ENCODE data around the gene TBC1D23. TPM values are rescaled to one million over a fixed set of nuclear protein-coding genes. Genes with fewer than 3 reads are reported as not detected.

The TBC1D23 gene
- total and polyA plus RNA-seq, 2 experiments from 2014 or later, result 22.4 to 34.4 TPM

DNA sequence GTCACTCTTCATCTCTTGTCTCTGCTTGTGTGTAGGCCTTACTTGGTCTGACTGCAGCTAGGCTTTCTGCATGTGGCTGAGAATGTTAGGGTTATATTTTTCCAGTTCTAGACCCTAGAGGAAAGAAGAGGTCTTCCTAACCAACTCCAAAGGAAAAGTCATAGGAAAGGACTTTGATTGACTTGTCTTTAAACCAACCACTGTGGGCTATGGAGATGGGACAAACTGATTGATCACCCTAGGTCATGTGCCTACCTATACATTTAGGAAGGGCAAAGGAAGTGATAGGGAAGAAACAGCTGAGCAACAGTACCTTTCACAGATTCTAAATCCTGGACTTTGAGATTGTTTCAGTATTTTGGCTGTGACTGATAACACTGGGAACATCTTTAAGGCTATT, 16.5 kb upstream of the TBC1D23 start (continued):
- TF ChIP-seq, protein P1, sequence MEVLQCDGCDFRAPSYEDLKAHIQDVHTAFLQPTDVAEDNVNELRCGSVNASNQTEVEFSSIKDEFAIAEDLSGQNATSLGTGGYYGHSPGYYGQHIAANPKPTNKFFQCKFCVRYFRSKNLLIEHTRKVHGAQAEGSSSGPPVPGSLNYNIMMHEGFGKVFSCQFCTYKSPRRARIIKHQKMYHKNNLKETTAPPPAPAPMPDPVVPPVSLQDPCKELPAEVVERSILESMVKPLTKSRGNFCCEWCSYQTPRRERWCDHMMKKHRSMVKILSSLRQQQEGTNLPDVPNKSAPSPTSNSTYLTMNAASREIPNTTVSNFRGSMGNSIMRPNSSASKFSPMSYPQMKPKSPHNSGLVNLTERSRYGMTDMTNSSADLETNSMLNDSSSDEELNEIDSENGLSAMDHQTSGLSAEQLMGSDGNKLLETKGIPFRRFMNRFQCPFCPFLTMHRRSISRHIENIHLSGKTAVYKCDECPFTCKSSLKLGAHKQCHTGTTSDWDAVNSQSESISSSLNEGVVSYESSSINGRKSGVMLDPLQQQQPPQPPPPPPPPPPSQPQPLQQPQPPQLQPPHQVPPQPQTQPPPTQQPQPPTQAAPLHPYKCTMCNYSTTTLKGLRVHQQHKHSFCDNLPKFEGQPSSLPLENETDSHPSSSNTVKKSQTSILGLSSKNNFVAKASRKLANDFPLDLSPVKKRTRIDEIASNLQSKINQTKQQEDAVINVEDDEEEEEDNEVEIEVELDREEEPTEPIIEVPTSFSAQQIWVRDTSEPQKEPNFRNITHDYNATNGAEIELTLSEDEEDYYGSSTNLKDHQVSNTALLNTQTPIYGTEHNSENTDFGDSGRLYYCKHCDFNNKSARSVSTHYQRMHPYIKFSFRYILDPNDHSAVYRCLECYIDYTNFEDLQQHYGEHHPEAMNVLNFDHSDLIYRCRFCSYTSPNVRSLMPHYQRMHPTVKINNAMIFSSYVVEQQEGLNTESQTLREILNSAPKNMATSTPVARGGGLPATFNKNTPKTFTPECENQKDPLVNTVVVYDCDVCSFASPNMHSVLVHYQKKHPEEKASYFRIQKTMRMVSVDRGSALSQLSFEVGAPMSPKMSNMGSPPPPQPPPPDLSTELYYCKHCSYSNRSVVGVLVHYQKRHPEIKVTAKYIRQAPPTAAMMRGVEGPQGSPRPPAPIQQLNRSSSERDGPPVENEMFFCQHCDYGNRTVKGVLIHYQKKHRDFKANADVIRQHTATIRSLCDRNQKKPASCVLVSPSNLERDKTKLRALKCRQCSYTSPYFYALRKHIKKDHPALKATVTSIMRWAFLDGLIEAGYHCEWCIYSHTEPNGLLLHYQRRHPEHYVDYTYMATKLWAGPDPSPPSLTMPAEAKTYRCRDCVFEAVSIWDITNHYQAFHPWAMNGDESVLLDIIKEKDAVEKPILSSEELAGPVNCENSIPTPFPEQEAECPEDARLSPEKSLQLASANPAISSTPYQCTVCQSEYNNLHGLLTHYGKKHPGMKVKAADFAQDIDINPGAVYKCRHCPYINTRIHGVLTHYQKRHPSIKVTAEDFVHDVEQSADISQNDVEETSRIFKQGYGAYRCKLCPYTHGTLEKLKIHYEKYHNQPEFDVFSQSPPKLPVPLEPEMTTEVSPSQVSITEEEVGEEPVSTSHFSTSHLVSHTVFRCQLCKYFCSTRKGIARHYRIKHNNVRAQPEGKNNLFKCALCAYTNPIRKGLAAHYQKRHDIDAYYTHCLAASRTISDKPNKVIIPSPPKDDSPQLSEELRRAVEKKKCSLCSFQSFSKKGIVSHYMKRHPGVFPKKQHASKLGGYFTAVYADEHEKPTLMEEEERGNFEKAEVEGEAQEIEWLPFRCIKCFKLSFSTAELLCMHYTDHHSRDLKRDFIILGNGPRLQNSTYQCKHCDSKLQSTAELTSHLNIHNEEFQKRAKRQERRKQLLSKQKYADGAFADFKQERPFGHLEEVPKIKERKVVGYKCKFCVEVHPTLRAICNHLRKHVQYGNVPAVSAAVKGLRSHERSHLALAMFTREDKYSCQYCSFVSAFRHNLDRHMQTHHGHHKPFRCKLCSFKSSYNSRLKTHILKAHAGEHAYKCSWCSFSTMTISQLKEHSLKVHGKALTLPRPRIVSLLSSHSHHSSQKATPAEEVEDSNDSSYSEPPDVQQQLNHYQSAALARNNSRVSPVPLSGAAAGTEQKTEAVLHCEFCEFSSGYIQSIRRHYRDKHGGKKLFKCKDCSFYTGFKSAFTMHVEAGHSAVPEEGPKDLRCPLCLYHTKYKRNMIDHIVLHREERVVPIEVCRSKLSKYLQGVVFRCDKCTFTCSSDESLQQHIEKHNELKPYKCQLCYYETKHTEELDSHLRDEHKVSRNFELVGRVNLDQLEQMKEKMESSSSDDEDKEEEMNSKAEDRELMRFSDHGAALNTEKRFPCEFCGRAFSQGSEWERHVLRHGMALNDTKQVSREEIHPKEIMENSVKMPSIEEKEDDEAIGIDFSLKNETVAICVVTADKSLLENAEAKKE (CRISPR knock-in tag; IDR thresholded peaks at IDR 0.05), result no peak
- no peak for TF ChIP-seq POLR2AphosphoS5 (IDR thresholded peaks at IDR 0.05; ENCODE audit: low read depth)

DNA sequence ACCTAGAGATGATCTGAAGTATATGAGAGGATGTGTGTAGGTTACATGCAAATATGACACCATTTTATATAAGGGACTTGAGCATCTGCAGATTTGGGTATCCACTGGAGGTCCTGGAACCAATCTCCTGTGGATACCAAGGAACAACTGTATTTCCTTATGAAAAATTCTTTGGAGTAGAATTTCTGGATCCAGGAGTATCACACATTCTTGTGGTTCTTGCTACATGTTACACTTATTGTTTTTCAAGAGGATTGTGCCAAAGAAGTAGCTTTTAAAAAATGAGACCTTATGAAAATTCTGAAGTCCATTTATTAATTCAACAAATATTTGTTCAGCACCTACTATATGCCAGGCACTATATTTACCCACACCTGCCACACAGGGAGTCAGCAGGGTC, 15.7 kb upstream of the TBC1D23 start:
- H3K27me3 Mint-ChIP-seq (ENCODE audit: insufficient read depth, low read depth, poor library complexity), result peaks cover 2% of the 10 kb centered on the region
- no peaks in the 10 kb centered on the region for H3F3A ChIP-seq (replicated peaks; ENCODE audit: low read depth)
- no peaks in the 10 kb centered on the region for H3K79me2 ChIP-seq (replicated peaks; ENCODE audit: insufficient read depth)
- H3K4me1 ChIP-seq (ENCODE audit: insufficient read depth), result peaks cover 11% of the 10 kb centered on the region; the same call in 1 of the 2 replicates
- H3K4me3 Mint-ChIP-seq, result no peak overlapping the region
- H3K9me3 Mint-ChIP-seq, result no peaks in the 10 kb centered on the region
- H3K4me1 Mint-ChIP-seq, result peaks cover 8% of the 10 kb centered on the region; the same call in 2 of the 3 replicates
- no peaks in the 10 kb centered on the region for H3K27me3 ChIP-seq (ENCODE audit: insufficient read depth)
- no peak overlapping the region for H3K4me2 ChIP-seq
- no peak for DNase-seq (ENCODE audit: low spot score)
- no peak overlapping the region for H3K27ac Mint-ChIP-seq
- no peak overlapping the region for H3K27ac ChIP-seq (ENCODE audit: low read depth)
- no peak overlapping the region for H2AFZ ChIP-seq
- ATAC-seq, result no peak
- peaks cover 4% of the 10 kb centered on the region; the same call in 1 of the 2 replicates for H3K9me2 ChIP-seq (ENCODE audit: insufficient read depth)
- no peaks in the 10 kb centered on the region for H3K36me3 Mint-ChIP-seq (ENCODE audit: low read depth)
- no peak overlapping the region for H3K4me3 ChIP-seq
- H3K36me3 ChIP-seq (ENCODE audit: insufficient read depth), result no peaks in the 10 kb centered on the region
- H4K20me1 ChIP-seq (replicated peaks; ENCODE audit: insufficient read depth), result no peaks in the 10 kb centered on the region
- TF ChIP-seq, protein P2, sequence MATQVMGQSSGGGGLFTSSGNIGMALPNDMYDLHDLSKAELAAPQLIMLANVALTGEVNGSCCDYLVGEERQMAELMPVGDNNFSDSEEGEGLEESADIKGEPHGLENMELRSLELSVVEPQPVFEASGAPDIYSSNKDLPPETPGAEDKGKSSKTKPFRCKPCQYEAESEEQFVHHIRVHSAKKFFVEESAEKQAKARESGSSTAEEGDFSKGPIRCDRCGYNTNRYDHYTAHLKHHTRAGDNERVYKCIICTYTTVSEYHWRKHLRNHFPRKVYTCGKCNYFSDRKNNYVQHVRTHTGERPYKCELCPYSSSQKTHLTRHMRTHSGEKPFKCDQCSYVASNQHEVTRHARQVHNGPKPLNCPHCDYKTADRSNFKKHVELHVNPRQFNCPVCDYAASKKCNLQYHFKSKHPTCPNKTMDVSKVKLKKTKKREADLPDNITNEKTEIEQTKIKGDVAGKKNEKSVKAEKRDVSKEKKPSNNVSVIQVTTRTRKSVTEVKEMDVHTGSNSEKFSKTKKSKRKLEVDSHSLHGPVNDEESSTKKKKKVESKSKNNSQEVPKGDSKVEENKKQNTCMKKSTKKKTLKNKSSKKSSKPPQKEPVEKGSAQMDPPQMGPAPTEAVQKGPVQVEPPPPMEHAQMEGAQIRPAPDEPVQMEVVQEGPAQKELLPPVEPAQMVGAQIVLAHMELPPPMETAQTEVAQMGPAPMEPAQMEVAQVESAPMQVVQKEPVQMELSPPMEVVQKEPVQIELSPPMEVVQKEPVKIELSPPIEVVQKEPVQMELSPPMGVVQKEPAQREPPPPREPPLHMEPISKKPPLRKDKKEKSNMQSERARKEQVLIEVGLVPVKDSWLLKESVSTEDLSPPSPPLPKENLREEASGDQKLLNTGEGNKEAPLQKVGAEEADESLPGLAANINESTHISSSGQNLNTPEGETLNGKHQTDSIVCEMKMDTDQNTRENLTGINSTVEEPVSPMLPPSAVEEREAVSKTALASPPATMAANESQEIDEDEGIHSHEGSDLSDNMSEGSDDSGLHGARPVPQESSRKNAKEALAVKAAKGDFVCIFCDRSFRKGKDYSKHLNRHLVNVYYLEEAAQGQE (IDR thresholded peaks at IDR 0.05; ENCODE audit: unreplicated experiment), result no peak
- no peak for TF ChIP-seq NANOG (IDR thresholded peaks at IDR 0.05; ENCODE audit: borderline replicate concordance)
- TF ChIP-seq ZNF331 (CRISPR knock-in tag; IDR thresholded peaks at IDR 0.05; ENCODE audit: low read depth), result no peak
- TF ChIP-seq, protein P1 (CRISPR knock-in tag; IDR thresholded peaks at IDR 0.05), result no peak
- TF ChIP-seq ZNF114 (CRISPR knock-in tag; IDR thresholded peaks at IDR 0.05), result no peak

Data from GM23338 (cell line).